Stimulated activated CD8-positive, alpha-beta memory T cell treated with anti-CD3 and anti-CD28 coated beads, Interleukin-7, amount 100 ng/mL, for 24 hours (primary cell): Measurements from ENCODE around the gene ECSCR.
"Not testable (repeated sequence)": the region's sequence is repeated elsewhere in the genome, so short reads cannot be mapped to it uniquely, and the experiment has no call there.

ENCODE experiments used
- DNase-seq: peaks from one replicate; pipeline ENCODE4 v3.0.0-alpha.2; 2020; ENCODE audit warnings: low read depth

Gene ECSCR

GRCh38 chr5:139446956-139447779, 15.4 kb downstream of the ECSCR start:
- no peak for DNase-seq

GRCh38 chr5:139445325-139446170, 17.0 kb downstream of the ECSCR start:
- no peak for DNase-seq

GRCh38 chr5:139443831-139444453, 18.6 kb downstream of the ECSCR start:
- no peak for DNase-seq

DNA sequence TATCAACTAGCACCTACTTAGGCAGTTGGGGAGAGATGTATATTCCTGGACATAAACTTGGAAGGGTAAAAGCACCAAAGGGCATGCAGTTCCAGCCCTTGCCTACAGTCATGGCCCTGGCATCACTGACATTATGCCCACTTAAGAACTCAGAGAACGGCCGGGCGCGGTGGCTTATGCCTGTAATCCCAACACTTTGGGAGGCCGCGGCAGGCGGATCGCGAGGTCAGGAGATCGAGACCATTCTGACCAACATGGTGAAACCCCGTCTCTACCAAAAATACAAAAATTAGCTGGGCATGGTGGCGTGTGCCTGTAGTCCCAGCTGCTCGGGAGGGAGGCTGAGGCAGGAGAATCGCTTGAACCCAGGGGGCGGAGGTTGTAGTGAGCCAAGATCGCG, 22.1 kb downstream of the ECSCR start:
- not testable (repeated sequence) for DNase-seq

- DNase-seq: peak; percentile 82
Observed at GRCh38 chr5:139439013-139439903, 23.3 kb downstream of the ECSCR start, which contains the start of gene DNAJC18. Gene DNAJC18, minus strand, starts transcription at chr5:139439525. Its CDS starts 80 bp downstream, at chr5:139439445.

- no peak for DNase-seq
Observed at GRCh38 chr5:139438707-139439012, 23.9 kb downstream of the ECSCR start.

GRCh38 chr5:139435676-139436075, 26.9 kb downstream of the ECSCR start:
- DNase-seq: no peak

DNA sequence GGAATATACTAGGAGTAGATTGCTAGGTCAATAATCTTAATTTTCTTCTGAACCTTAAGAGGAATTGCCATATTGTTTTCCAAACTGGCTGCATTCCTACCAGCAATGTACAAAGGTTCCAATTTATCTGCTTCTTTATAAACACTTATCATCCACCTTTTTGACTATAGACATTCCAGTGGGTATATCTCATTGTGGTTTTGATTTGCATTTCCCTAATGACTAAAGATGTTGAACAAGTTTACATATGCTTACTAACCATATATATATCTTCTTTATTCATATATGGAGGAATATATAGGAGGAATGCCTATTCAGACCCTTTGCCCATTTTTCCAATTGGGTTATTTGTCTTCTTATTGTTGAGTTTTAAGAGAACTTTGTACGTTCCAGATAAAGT, 30.8 kb downstream of the ECSCR start:
- no peak for DNase-seq

DNA sequence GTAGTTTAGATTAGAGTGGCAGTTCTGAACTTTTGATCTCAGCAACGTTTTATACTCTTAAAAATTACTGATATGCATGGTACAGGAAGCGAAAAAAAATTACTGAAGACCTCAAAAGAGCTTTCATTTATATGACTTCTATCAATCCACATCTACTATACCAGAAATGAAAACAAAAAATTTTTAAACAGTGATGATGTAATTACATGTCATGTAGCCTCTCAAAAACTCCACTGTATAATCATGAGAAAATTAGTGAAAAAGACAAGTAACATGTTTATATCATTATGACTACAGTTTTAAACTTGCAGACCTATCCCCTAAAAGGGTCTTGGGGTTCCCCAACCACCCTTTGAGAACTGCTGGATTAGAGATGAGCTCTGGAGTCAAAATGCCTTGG, 32.5 kb downstream of the ECSCR start:
- DNase-seq: no peak

DNA sequence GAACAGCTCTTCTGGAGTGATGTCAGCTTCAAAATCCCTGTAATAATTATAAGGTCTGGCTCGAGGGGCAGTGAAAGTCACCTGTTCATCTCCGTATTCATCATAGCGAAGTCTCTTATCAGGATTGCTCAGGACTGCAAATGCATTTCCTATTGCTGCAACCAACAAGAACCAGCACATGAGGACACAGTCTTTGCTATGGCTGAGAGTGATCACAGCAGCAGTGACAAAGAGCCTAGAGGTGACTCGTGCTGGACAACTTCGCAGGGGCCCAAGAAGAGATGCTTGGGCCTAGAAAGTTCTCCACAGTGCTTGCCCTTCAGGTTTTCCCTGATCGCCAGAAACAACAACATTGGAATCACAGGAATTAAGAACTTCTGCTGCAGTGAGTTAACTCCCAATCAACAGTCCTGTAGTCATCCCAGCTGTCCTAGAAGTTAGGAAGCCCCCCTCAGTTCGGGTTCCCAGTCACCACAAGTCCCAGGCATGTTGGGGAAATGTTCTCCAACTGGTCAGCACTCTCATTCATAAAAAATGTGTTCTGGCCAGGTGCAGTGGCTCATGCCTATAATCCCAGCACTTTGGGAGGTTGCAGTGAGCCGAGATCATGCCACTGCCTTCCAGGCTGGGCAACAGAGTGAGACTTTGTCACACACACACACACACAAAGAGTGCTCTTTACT, 36.2 kb downstream of the ECSCR start:
- DNase-seq: no peak

- DNase-seq: no peak
Observed at GRCh38 chr5:139425497-139425896, 37.0 kb downstream of the ECSCR start.

DNA sequence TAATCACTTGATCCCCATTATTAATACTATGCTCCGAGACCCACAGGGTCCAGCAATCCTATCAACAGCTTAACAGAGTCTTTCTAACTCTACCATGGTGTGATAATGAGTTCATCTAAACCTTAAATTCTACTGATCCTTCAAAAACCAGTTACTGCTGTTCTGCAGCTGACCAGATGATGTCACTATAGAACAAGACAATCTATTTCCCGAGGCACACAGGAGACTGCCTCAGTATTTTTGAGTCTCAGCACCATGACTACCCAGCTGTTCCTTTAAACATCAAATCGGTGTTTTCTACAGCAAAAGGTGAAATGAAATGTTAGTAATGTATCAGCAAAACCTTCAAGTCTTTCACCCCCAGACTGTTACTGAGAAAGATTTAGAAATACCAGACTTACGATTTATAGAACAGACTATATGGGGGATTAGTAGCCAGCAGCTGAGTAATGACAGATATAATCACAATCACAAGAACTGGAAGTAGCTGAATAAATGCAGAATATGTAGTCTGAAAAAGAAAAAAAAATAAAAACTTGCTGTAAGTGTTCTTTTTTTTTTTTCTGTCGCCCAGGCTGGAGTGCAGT, 40.1 kb downstream of the ECSCR start:
- DNase-seq: no peak

- no peak for DNase-seq
Observed at GRCh38 chr5:139419226-139420192, 43.0 kb downstream of the ECSCR start.

- no peak for DNase-seq
Observed at GRCh38 chr5:139418793-139419192, 43.8 kb downstream of the ECSCR start.

DNA sequence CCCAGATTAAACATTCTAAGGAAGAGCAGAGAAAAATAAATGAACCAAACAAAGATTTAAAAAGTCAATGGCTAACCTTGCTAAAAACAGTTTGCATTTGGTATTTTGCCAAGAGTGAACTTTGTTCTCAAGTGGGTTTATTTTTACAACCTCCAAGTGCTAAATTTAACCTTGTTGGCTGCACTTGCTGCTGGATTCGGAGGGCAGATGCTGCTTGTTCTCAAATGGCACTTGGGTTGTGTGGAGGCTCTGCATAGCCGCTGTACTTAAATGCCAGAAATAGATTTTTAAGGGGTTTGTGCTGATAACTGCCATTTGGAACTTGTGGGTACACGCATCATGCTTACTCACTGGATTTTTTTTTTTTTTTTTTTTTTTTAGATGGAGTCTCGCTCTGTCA, 45.3 kb downstream of the ECSCR start:
- DNase-seq: no peak

- DNase-seq: no peak
Observed at GRCh38 chr5:139416651-139417050, 45.9 kb downstream of the ECSCR start.

DNA sequence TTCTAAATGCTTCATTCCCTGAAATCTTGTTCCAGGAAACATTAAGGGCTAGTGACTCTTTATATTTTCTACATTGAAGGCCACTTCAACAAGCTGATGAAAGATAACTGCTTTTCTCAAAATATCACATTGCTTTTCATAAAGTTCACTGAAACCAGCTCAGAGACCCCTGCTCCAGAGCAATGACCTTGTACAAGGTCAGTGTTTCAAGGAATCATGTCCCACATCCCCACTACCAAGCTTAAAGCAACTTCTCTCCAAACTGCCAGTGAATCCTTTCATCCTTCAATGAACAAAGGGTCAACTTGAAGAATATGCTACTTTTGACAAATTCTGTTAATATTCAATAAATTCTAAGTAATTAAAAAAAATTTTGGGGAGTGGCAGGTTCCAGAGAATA, 46.7 kb downstream of the ECSCR start:
- DNase-seq: no peak

GRCh38 chr5:139415221-139415861, 47.2 kb downstream of the ECSCR start:
- no peak for DNase-seq

DNA sequence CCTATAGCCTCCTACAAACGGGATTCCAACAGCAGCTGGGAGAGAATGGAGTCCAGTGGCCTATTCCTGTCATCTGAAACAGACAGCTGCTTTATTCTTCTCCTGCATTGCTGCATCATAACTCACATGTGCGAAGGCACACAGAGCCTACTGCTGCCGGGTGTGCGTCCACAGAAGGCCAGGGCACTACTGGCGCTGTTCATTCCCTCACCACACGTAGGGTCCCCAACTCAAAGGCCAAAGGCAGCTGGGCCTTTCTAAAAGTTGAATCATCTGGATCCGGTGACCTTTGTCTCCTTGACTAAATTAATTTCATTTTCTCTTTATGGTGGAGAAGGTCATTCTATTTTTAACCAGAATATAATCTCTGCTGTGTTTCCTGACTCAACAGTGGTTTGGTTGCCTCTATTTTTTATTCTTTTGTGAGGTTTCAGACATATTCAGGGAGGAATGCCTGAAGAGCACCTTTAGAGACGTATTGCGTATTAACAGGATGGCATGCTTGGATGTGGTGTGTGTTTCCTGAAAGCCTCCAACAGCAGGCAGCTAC, 47.9 kb downstream of the ECSCR start:
- no peak for DNase-seq
